Type B pancreatic cell (in vitro differentiated cells): ENCODE data around the gene JAK1. TPM values are rescaled to one million over a fixed set of nuclear protein-coding genes. Genes with fewer than 3 reads are reported as not detected.
A peak's percentile ranks its signal among the peaks of the same experiment; 100 is the strongest.

ENCODE experiments used
- DNase-seq: peaks from one replicate; pipeline ENCODE4 v3.0.0; 2021; ENCODE audit warnings: mixed read lengths; ENCODE audit not compliant: unreplicated experiment; ENCODE audit errors: extremely low spot score
- H3K27ac Mint-ChIP-seq: 2 replicates; pipeline ENCODE4 v1.8.0; 2021; ENCODE audit warnings: mild to moderate bottlenecking, mixed read lengths
- H3K27me3 Mint-ChIP-seq: 2 replicates; pipeline ENCODE4 v1.8.0; 2021; ENCODE audit warnings: mixed read lengths
- H3K36me3 Mint-ChIP-seq: 2 replicates; pipeline ENCODE4 v1.8.0; 2021; ENCODE audit warnings: mixed read lengths
- H3K4me1 Mint-ChIP-seq: one replicate; pipeline ENCODE4 v1.8.0; 2021; ENCODE audit warnings: mixed read lengths; ENCODE audit not compliant: unreplicated experiment
- H3K4me3 Mint-ChIP-seq: 2 replicates; pipeline ENCODE4 v1.8.0; 2021; ENCODE audit warnings: mild to moderate bottlenecking, mixed read lengths
- H3K9me3 Mint-ChIP-seq: 2 replicates; pipeline ENCODE4 v1.8.0; 2021; ENCODE audit warnings: mixed read lengths
- CTCF ChIP-seq: fragments of 200-600 bp; sonication (generic); conservative IDR thresholded peaks from 2 replicates; pipeline ENCODE4 v1.5.0; 2021; ENCODE audit warnings: antibody characterized with exemption, mild to moderate bottlenecking
- total RNA-seq: library from RNA; stranded (reverse); gene quantifications from 2 replicates; pipeline ENCODE4 v1.2.1, GENCODE V29; 2021; ENCODE audit warnings: low replicate concordance

JAK1 gene
- total RNA-seq, 1 donor from 2014 or later, result 54.8 TPM

DNA sequence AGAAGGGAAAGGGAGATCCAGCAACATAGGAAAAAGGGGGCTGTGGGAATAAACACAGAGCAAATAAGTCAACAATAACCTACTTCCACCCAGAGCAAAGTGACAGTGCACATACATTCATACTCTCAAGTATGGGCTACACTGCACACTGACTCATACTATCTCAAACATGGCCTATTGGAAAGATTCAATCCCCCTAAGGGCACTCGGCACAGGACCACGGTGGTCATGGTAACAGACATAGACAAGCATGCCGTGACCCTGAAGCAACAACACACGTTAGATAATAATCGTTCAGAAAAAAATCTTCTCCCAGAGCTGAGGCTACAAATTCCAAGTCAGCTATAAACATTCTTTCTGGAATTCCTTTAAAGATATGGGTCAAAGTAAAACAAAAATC lies 16.8 kb upstream of the JAK1 start:
- H3K4me1 Mint-ChIP-seq, result peaks cover 12% of the 10 kb centered on the region
- no peak for TF ChIP-seq CTCF
- H3K36me3 Mint-ChIP-seq, result no peaks in the 10 kb centered on the region
- DNase-seq, result no peak
- H3K27ac Mint-ChIP-seq, result no peak overlapping the region
- H3K9me3 Mint-ChIP-seq, result no peaks in the 10 kb centered on the region
- no peaks in the 10 kb centered on the region for H3K27me3 Mint-ChIP-seq
- H3K4me3 Mint-ChIP-seq, result no peak overlapping the region

GRCh38 chr1:64981601-64982533 lies 15.5 kb upstream of the JAK1 start:
- TF ChIP-seq CTCF, result no peak
- no peak for DNase-seq
- H3K27me3 Mint-ChIP-seq, result no peaks in the 10 kb centered on the region

DNA sequence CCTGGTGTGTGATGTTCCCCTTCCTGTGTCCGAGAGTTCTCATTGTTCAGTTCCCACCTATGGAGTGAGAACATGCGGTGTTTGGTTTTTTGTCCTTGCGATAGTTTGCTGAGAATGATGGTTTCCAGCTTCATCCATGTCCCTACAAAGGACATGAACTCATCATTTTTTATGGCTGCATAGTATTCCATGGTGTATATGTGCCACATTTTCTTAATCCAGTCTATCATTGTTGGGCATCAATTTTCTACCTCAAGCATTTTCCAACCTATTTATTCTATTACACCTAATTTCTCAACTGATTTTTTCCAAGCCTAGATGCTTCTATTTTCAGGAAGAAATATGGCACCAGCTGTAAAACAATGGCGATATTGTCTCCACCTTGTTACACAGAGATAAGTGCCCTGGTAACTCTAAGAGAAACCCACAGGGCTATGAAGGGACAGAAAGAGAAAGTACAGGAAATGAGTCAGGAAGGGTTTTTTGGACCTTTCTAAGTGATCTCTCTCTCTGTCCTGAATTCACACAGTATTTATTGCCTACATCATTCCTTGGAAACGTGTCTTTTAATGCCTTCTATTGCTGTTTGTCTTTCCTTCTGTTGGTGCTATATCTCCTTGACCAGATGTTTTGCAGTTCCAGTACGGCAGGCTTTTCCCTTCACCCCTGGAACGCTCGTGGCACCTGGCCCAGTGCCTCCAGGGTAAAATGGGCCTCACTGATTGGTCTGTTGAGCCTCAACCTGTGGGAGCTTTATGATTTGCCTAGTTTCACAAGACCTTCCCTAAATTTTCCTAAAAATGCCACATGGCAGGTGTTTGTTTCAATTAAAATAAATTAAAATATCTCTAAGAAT lies 14.6 kb upstream of the JAK1 start:
- Mint-ChIP-seq H3K27me3 (no peaks in the 10 kb centered on the region), H3K36me3 (no peaks in the 10 kb centered on the region), H3K4me1 (peaks cover 12% of the 10 kb centered on the region), H3K27ac (peak overlapping the region; percentile 48), H3K9me3 (no peaks in the 10 kb centered on the region), H3K4me3 (no peak overlapping the region)
- no peak for DNase-seq
- TF ChIP-seq CTCF, result no peak

More at GRCh38 chr1:64981601-64982533, 15.5 kb upstream of the JAK1 start:
- no peaks in the 10 kb centered on the region for H3K9me3 Mint-ChIP-seq
- peaks cover 12% of the 10 kb centered on the region for H3K4me1 Mint-ChIP-seq
- H3K36me3 Mint-ChIP-seq, result no peaks in the 10 kb centered on the region
- no peak overlapping the region for H3K27ac Mint-ChIP-seq
- no peak overlapping the region for H3K4me3 Mint-ChIP-seq

DNA sequence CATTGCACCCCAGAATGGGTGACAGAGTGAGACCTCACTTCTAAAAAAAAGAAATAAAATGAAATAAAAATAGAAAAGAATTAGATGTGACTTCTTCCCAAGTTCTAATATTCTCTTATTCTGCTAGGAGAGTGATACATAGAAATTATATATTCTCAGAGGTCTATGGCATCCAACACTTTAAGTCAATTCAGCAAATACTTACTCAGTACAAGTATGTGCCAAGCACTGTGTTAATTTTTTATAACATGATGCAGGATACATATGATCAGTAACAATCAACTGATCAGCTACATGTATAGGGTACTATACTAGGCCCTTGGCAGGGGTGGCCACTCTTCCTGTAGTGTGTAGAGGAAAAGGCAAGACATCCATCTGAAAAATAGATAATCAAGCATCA lies 13.0 kb upstream of the JAK1 start:
- H3K27ac Mint-ChIP-seq, result no peak overlapping the region
- H3K9me3 Mint-ChIP-seq, result no peaks in the 10 kb centered on the region

More for the DNA sequence above, 13.0 kb upstream of the JAK1 start:
- Mint-ChIP-seq H3K36me3 (no peaks in the 10 kb centered on the region), H3K27me3 (no peaks in the 10 kb centered on the region), H3K4me3 (no peak overlapping the region), H3K4me1 (peaks cover 12% of the 10 kb centered on the region)
- DNase-seq, result no peak
- TF ChIP-seq CTCF, result no peak
